HG03520 (cell line): ENCODE measurements around the gene SPEM1.
"Not testable (repeated sequence)": the region's sequence is repeated elsewhere in the genome, so short reads cannot be mapped to it uniquely, and the experiment has no call there.

ENCODE experiments used
- ATAC-seq: cut with Tn5 transposase; IDR thresholded peaks from one replicate; pipeline ENCODE4 v1.9.1; 2021; ENCODE audit warnings: mild to moderate bottlenecking, moderate library complexity; ENCODE audit not compliant: unreplicated experiment

SPEM1 gene

DNA sequence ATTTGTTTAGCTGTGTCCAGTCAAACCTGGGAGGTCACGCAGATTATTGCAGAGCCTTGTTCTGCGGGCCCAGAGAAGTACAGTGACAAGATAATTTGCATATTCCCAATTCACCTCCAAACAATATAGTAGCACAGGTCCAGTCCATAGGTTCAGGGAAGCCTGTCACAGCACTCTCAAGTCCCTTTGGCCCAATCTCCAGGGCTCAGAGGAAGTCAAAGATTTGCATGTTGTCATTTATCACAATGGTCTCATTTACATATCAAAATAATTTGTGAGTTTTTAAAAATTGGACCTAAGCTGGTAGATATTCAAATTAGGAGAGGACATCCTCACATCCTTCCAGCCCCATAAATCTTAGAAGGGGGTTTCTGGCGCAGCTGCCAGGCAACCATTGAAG, 47.4 kb downstream of the SPEM1 start:
- no peak for ATAC-seq

DNA sequence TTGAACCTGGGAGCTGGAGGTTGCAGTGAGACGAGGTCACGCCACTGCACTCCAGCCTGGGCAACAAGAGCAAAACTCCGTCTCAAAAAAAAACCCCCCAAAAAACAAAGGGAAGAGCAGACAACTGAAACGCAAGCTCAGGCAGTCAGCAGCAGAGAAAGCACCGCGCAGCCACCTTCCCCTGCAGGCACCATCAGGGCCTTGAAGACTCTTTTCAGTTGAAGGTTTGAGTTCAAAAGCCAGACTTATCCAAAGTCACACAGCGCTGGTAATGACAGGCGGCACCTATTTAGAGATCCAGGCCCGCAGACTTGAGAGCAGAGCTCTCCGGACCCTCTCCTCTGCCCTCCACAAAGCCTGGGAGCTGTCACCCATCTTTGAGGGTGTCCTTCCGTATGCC, 48.2 kb downstream of the SPEM1 start:
- no peak for ATAC-seq

DNA sequence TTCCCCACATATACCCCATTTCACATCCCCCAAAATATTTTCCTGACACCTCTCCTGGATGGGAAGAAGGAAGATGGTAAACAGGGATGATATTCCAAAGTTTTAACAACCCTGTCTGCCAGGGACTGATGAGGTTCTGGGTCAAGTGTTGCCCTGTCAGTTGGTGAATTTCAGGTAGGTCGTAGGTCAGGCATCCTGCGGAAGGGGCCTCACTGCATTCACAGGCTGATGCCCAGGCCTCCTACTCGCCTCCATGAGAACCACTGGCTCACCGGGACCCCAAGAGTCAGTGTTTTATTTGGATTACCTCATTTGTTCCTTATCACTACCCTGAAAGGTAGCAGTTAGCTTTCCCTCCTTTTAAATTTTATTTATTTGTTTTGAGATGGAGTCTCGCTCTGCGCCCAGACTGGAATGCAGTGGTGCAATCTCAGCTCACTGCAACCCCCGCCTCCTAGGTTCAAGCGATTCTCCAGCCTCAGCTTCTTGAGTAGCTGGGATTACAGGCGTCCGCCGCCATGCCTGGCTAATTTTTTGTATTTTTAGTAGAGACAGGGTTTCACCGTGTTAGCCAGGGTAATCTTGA, 48.8 kb downstream of the SPEM1 start:
- no peak for ATAC-seq

DNA sequence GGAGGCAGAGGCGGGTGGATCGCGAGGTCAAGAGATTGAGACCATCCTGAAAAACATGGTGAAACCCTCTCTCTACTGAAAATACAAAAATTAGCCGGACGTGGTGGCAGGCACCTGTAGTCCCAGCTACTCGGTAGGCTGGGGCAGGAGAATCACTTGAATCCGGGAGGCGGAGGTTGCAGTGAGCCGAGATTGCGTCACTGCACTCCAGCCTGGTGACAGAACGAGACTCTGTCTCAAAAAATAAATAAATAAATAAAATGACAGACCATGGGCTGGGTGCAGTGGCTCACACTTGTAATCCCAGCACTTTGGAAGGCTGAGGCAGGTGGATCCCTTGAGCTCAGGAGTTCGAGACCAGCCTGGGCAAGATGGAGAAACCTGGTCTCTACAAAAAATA, 49.7 kb downstream of the SPEM1 start:
- not testable (repeated sequence) for ATAC-seq

DNA sequence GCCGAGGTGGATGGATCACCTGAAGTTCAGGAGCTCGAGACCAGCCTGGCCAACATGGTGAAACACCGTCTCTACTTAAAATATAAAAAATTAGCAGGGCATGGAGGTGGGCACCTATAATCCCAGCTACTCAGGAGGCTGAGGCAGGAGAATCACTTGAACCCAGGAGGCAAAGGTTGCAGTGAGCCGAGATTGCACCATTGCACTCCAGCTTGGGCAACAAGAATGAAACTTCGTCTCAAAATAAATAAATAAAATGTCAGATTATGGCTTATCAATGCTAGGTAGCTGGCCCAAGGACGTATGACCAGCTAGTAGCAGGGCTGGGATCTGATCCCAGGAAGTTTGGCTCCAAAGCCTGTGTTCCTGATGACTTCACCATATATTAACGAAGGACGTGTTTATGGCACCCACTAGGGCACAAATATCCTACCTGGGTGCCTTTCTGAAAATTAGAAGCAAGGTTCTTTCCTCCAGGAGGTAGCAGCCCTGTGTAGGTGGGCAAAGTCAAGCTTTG, 50.4 kb downstream of the SPEM1 start:
- ATAC-seq = not testable (repeated sequence)
